NCI-H146 treated with DMSO at 0.1 percent for 48 hours (cell line): ENCODE results near the gene NR1D2.
A peak's percentile ranks its signal among the peaks of the same experiment; 100 is the strongest.

Experiments
- DNase-seq: peaks from one replicate; lab custom pipeline; 2025; ENCODE audit not compliant: unreplicated experiment; lab: John Stamatoyannopoulos, UW

NR1D2 gene

DNA sequence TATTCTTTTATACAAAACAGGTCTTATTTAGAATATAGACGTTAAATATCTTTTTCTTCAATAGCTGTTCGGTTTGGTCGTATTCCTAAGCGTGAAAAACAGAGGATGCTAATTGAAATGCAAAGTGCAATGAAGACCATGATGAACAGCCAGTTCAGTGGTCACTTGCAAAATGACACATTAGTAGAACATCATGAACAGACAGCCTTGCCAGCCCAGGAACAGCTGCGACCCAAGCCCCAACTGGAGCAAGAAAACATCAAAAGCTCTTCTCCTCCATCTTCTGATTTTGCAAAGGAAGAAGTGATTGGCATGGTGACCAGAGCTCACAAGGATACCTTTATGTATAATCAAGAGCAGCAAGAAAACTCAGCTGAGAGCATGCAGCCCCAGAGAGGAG, 16.8 kb downstream of the NR1D2 start:
- DNase-seq = no peak

DNA sequence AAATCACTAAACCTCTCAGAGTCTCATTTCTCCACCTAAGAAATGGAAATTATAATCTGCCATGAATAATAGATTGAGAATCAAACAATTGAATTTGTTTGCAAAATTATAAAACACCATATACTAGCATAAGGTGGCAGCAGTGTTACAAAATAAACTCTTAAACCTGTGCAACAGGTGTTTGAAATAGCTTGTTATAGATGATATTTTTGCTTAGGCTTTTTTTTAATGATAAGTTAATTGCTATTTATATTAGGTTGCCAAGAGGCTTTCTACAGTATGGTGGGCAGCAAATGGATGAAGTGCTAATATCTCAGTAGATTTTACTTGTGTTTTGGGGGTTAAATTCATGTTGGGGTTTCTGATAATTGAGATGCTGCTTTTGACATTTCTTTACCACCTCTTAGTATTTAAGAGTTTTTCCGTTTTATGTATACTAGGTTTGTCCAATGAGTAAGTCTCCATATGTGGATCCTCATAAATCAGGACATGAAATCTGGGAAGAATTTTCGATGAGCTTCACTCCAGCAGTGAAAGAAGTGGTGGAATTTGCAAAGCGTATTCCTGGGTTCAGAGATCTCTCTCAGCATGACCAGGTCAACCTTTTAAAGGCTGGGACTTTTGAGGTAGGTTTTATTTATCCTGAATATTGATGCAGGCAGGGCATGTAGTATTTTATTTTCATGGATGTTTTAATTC, 19.6 kb downstream of the NR1D2 start:
- no peak for DNase-seq

DNA sequence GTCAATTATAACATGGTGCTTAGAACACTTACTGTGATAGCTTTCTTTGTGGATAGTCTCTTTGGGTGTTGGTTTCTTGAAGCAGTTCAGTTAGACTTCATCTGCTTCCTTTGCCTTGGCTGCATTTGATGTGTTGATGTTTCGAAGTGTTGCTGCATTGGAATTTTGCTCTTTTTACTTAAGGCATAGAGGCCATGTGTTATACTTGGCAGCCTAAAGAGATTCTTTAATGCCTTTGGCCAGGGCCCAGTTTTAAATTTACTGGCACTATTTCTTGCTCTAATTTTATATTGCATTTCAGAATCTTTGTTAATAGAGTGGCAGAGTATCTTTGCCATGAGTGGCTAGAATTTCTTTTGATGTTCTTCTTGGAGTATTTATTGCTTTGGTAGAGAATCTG, 21.2 kb downstream of the NR1D2 start:
- DNase-seq = no peak

DNA sequence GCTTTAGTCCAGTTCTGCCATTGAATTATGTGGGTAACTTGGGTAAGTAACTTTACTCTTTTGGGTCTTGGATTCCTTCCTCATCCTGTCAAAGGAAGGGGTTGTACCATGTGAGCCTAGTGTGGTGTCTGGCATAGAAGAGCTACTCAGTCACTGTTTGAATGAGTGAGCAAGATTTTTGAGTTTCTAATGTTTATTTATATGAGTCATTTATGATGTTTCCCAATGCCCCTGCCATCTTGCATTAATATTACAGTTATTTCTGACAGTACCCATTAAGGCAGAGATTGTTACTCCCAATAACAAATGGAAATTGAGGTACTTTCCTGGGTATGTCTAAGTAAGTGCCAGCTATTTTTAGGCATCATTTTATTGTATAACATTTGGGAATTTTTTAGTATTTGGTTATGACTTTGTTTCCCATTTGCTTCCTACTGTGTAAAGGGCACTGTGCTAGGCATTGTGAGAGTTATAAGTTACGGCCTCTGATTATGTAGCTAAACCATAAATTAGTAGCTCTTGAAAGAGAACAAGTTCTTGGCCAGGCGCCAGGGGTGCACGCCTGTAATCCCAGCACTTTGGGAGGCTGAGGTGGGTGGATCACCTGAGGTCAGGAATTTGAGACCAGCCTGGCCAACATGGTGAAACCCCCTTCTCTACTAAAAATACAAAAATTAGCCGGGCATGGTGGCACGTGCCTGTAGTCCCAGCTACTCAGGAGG, 23.5 kb downstream of the NR1D2 start:
- DNase-seq = no peak

DNA sequence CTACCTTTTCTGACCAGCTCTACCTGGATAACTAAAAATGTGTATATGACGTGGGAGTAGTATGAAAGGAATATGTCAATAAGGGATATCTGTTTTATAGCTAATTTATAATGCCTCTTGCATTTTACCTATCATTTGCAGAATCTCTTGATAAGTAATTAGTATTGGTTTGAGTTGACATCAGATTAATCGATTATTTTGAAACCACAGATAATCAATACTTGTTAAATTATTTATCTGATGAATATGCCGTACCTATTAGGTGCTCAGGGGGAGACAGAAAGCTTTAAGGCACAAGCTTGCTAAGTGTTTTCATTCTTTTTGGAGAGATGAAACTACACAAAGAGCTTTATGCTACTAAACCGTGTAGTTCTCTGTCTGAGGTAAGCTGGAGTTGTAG, 24.3 kb downstream of the NR1D2 start:
- no peak for DNase-seq

DNA sequence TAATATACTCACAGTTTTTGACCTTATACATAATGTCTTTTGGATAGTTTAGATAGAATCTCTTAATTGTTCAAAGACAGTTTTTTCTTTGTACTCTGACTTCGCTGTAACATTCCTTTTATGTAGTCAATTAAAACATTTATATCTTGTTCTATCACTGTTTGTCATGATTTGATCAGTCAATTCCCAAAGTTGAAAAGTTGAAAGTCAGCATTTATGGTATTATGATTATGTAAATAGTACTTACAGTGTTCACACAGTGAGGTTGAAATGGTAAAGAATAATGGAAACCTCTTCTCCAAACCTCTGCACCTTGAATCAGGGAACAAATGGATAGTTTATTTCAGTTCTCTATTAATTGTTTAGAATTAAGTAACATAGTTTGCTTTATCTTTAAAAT, 26.6 kb downstream of the NR1D2 start:
- DNase-seq = no peak

DNA sequence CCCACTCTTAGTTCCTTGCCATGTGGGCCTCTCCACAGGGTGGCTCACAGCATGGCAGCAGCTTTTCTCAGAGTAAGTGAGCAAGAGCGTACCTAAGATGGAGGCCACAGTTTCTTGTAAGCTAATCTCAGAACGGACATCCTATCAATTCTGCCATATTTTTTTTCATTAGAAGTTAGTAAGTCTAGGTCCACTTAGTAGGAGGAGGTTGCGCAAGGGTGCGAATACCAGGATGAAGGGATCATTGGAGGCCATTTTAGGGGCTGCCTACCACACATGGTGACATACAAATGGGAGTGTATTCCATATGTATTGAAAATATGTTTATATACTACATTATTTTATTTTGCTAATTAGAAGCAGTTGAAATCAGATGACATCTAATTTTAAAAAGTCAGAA, 31.5 kb downstream of the NR1D2 start:
- DNase-seq = no peak

DNA sequence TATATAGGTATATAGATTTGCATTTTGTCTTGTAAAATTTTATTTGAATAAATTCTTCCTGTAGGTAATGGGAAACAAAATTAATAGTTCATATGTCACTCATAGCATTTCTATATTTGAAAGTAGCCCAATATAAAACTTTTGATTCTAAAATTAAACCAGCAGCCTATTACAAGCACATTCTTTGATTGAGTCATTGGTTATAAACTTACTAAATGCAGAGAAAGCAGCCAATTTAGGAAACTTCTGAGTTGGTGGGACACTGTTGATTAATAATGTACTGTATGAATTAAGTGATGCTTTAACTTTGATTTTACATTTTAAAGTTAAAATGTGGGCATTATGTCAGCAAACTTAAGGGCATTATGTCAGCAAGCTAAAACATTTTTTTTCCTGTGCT, 34.5 kb downstream of the NR1D2 start:
- no peak for DNase-seq

DNA sequence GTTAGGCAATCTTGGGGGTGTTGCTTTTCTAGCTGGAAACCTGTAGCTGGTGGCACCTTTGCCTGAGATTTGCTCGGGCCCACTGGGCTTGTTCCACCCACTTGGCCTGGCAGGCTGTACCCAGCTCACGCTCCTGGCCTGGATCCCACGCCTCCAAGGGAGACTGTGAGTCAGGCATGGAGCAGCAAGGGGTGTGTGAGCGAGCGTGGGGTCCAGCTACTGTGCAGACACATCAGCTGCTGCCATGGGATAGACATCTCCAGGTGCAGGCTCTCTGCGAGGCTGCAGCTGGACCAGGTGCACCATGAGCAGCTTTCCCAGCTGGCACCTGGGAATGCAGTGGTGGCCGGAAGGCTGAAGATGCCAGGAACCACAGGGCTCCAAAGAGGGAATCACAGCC, 36.0 kb downstream of the NR1D2 start:
- DNase-seq = no peak

DNA sequence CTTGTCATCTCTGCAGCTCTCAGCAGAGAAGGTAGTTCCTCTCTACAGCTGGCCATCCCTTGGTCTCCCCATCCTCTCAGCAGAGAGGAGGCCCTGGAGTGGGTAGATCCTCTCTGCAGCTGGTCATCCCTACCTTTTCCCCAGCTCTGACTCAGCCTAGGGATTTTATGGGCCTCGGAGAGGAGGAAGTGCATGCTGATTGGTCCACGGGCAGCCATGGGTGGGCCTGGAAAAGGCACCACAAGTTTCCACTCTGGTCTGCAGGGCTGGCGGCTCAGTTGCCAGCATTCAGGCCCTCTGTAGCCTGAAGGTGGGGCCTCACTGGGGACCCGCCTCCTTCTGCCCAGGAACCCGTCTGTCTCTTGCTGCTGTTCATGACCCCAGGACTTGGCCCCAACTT, 36.9 kb downstream of the NR1D2 start:
- no peak for DNase-seq

DNA sequence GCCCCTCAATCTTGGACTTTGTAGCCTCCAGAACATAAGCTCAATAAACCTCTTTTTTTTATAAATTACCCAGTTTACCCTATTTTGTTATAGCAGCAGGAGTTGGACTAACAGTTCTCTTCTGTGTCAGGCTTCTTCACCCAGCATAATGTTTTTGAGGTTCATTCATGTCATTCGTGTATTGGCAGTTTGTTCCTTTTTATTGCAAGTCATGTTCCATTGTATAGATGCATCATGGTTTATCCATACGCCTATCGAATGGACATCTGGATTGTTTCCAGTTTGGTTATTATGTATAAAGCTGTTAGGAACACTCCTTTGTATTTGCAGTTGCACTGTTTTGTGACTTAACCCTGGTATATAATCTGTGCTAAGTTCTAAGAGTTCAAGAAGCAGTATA, 39.8 kb downstream of the NR1D2 start:
- no peak for DNase-seq

DNA sequence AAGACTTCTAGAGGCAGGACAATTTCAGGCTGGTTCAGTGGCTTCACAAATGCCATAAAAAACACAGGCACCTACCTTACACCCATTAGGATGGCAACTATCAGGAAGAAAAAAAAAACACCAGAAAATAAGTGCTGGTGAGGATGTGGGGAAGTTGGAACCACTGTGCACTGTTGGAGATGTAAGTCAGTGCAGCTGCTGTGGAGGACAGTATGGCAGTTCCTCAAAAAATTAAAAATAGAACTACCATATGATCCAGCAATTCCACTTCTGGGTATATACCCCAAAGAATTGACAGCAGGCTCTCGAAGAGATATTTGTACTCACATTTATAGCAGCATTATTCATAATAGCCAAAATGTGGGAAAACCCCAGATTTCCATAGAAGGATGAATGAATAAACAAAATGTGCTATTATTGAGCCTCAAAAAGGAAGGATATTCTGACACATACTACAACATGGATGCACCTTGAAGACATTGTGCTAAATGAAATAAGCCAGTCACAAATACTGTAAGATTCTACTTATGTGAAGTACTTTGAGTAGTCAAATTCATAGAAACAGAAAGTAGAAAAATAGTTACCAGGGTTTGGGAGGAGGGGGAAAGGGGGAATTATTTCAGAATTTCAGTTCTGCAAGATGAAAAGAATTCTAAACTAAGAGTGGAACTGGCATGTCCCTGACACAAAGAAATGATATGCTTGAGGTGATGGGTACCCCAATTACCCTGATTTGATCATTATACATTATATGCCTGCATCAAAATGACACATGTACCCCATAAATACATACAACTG, 40.9 kb downstream of the NR1D2 start:
- DNase-seq = no peak

DNA sequence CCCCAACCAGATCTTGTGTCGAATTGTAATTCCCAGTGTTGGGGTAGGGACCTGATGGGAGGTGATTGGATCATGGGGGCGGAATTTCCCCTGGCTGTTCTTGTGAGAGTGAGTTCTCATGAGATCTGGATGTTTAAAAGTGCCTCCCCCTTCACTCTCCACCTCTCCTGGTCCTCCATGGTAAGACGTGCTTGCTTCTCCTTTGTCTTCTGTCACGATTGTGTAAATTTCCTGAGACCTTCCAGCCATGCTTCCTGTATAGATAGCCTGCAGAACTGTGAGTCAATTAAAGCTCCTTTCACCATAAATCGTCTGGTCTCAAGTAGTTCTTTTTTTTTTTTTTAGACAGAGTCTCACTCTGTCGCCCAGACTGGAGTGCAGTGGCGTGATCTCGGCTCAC, 42.3 kb downstream of the NR1D2 start:
- DNase-seq = no peak

DNA sequence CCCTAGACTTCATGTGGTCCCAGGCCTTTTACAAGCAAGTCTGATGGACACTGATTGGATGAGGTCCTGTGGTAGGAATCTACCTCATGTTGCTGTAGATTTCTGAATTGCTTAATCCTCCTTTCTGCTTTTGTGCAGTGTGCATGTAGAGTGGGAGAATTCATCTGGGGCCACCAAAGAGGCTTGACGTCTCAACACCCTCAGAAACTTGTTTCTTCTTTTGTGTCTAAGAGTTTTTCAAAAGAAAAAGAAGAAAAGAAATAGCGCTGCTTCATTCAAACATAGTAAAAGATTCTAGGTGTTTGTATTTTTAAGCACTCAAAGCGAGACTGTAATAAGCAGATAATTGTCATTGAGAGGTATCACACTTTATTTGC, 46.2 kb downstream of the NR1D2 start:
- peak; percentile 42 for DNase-seq

DNA sequence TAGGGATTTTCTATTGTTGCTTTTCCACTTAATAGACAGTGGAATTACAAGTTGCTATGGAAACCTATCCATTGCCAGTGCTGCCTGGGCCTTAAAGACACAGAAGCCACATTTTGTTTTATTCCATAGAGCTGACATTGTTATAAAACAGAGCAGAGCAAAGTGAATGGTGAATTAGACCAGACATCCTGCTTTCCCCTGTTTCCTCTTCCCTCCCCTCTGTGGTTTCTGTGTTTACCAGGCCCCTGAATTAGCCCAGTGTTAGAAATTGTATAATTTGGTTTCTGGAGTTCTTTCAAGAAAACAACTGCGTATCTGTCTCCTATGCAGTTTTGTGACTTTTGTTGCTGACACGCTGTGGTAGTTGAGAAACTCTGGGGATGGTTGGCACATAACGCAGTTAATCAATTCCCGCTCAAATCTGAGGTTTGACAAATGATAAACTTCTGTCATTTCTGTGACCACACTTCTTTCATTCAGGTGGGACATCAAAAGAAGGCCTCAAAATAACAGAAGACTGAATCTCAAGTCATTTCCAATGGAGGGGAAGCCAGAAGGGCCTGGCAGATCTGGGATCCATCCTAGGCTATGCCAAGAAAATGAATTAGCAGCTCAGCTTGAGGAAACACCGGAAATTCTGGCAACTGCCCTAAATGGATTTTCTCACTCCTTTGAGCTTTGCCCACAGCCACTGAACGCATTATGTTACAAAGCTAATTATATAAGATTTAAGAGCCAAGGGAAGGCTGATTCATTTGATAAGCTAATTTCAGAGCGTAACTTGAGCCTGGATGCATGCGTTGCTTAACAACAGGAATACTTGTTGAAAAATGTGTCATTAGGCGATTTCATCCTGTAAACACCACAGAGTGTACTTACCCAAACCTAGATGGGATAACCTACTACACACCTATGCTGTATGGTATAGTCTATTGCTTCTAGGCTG, 46.9 kb downstream of the NR1D2 start:
- peak; percentile 60 for DNase-seq

DNA sequence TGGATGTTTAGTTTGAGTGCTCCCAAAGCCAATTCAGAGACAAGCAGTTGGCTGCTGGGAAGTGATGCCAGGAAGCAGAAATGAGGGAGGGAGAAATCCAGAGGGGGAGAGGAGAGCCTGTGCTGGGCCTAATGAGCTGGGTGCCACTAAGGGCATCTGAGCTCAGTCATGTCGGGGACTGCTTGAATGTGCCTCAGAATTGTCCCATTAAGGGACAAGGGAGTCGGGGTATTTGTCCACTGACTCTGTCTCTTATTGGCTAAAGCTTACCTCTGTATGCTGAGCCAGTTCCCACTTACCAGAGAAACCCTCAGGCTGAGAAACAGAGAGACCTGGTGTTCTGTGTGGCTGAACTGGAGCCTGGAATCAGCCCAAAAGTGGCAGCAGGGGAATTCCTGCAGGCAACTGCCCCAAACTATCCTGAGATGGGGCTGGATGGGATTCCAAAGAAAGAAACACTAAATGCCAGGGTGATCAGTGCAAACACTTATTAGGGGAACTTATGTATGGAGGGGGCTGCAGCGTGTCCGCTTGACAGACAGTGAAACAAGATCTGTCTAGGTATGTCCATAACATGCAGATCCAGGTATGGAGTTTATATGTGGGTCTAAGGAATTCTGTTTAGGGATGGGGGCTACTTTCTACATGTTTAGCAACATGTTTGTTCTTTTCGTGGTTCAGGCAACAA, 48.6 kb downstream of the NR1D2 start:
- no peak for DNase-seq

DNA sequence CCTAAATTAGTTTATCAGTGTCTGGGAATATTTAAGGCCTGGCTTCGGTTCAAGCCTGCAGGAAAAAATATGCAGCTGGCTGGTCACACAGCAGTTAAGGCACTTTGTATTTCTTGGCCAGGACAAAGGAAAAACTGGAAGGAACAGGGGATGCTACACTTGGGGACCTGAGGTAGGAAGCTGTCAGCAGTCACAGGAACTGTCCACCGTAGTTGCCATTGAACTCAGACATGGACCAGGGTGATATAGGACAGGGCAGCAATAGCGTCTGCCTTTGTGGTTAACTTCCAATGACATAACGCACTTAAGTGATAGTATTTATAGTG, 49.1 kb downstream of the NR1D2 start:
- DNase-seq = no peak

DNA sequence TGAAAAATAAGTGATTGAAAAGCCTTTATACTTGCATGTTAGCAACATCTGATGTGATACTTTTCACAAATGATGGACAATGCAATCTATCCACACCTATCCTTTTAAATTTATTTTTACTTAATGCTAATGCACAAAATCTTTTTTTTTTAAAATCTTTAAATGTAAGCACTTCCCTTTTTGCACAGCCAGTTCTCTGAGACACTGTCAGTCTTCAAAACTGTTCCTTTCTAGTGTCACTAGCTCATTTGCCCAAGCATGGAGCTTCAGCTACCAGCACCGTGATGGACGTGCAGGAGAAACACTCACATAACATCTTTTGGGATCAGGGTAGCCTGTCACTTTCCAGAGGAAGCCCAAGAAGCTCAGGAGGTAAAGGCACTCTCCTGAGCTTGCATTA, 50.1 kb downstream of the NR1D2 start:
- no peak for DNase-seq

DNA sequence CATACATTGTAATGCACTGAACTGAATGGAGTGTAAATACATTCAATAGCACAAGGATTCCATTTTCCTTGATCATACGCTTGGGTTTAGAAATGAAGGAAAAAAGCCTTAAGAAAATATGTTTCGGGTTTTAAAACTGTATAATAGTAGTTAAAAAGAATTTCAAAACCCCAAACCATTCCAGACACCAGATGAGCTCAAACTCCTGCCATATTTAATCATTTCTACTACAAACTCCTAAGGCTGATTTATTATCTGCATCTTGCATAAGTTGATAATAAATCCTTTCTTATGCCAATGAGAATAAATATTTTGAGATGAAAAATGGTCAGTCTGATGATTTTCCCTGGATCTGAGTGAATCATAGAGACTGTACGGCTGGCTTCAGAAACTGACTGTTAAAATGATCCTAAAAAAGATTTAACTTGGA, 51.0 kb downstream of the NR1D2 start:
- DNase-seq = no peak

DNA sequence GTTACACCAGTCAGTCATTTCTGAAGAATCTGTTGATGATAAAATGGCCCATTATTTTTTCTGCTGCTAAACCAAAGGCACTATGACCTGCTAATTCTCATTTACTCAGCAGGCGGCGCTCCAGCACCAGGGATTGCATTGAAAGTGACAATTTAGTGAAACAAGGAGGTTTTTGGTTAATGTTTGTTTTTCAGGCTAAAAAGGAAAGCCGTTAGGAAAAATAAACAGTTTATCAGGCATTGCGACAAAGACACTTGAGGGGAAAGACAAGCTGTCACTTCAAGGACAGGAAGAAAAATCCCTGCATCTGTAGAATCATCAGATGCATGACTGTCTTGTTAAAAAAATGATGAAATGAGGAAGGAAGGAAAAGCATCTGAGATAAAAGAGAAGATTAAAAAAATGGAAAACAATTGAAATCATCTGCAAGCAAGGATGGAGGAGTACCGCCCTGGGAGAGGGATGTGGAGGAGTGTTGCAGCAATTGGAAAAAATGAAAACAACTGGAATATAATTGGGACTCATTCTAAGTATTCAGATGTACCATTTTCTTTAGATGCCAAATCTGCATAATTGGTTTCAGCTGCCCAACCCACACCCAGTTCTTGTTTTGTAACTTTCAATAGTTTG, 54.0 kb downstream of the NR1D2 start:
- peak; percentile 14 for DNase-seq
